RCC 7860 (cell line): ENCODE measurements around the gene FAM227A.
A peak's percentile ranks its signal among the peaks of the same experiment; 100 is the strongest.
"Not testable (repeated sequence)": the region's sequence is repeated elsewhere in the genome, so short reads cannot be mapped to it uniquely, and the experiment has no call there.

ENCODE experiments used
- DNase-seq: peaks from one replicate; pipeline ENCODE4 v3.0.0-alpha.2; 2015; ENCODE audit warnings: low spot score
- FAIRE-seq: peaks from 2 replicates; lab custom pipeline; 2012; peaks lifted over from hg19 to GRCh38; lab: Jason Lieb, UNC

Gene FAM227A

DNA sequence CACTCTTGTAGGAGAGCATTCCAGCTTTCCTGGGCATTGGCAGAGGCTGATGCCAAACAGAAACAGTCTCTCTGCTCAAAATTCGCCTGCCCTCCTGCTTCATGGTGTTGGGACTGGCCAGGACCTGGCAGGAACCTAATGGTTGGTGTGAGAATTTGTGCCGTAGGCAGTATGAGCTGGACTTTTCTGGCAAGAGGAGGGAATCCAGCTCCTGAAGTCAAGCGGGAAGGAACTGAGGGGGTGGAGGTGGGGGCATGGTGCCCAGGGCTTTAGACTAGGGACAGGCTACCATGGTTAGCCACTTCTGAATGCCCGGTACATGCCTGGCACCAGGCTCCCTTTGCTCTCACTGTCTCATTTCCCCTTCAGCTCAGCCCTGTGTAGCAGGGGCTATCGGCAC, 18.7 kb upstream of the FAM227A start:
- DNase-seq (no peak), FAIRE-seq (no peak)

- no peak for DNase-seq
- FAIRE-seq, result no peak
Measured at GRCh38 chr22:38657045-38657909, 1.1 kb upstream of the FAM227A start.

GRCh38 chr22:38655519-38656255, 505 bp downstream of the FAM227A start:
- FAIRE-seq (no peak), DNase-seq (no peak)

DNA sequence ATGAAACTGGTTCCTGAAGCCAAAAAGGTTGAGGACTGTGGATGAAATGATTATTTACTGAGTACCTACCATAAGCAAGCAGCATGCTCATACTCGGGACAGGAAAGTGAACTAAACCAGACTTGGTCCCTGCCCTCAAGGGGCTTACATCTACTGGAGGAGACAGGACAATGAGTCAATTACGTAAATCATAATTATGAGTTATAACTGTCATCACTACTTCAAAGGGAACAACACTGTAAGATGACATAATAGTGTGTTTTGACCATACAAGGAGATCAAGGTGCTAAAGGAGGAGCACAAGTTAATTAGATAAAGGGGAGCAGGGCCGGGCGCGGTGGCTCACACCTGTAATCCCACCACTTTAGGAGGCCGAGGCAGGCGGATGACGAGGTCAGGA, 2.5 kb downstream of the FAM227A start:
- FAIRE-seq, result no peak

GRCh38 chr22:38652859-38653258, 3.3 kb downstream of the FAM227A start:
- DNase-seq, result no peak
- no peak for FAIRE-seq

More for the DNA sequence above, 2.5 kb downstream of the FAM227A start:
- DNase-seq, result no peak

DNA sequence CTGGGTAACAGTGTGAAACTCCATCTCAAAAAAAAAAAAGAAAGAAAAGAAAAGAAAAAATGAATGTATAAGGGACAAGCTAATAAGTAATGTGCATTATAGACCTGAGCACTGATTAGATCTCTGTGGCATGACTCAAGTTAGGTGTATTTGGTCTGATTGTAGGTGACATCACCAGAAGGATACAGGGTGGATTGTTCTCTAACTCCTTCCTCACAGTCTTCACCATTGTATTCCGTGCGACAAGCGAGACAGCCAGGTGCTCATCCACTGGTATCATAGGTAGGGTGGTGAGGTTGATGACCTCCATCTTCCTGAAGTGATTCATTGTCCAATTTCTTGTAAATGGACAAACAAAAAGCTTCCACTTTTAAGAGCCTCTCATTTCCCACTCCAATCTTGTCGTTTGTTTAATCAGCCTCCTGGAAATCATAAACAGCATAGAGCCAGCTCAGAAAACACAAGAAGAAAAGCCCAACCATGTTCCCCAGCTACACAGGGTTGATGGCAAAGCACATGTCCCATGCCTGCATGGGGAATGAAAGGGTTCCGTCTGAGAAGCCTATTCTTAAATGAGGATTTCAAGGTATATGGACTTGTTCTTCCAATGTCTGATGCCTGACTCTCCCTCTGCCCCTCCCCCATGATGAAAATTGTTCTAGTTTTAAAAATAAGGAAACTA, 6.2 kb downstream of the FAM227A start:
- no peak for FAIRE-seq
- DNase-seq, result no peak

DNA sequence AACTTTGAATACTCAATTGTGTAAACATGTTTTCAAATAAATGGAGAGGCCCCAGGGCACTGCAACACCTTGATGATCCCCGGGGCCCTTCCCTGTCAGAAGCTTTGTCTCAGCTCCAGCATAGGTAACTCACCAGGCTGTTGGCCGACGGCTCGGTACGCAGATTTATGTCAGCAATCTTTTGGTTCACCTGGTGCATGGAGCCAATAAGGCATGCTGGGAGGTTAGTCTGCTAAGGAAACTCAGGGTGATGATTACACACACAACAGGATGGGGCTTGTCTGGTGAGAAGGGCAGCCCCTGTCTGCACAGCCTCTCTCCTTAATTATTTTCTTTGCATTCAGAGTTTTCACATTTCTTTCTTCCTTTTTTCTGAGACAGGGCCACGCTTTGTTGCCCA, 10.8 kb downstream of the FAM227A start:
- FAIRE-seq (no peak), DNase-seq (no peak)

DNA sequence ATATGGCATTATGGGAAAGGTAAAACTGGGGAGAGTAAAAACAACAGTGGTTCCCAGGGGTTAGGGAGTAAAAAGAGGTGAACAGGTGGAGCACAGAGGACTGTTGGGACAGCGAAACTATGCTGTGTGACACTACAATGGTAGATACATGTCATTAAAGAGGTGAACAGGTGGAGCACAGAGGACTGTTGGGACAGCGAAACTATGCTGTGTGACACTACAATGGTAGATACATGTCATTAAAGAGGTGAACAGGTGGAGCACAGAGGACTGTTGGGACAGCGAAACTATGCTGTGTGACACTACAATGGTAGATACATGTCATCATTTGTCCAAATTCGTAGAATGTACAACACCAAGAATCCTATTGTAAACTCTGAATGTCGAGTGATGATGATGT, 11.9 kb downstream of the FAM227A start:
- FAIRE-seq, DNase-seq: not testable (repeated sequence)

- FAIRE-seq, result no peak
- DNase-seq, result no peak
Measured at GRCh38 chr22:38641476-38642040, 14.6 kb downstream of the FAM227A start.

- FAIRE-seq (no peak), DNase-seq (no peak)
Measured at GRCh38 chr22:38638728-38639127, 17.5 kb downstream of the FAM227A start.

DNA sequence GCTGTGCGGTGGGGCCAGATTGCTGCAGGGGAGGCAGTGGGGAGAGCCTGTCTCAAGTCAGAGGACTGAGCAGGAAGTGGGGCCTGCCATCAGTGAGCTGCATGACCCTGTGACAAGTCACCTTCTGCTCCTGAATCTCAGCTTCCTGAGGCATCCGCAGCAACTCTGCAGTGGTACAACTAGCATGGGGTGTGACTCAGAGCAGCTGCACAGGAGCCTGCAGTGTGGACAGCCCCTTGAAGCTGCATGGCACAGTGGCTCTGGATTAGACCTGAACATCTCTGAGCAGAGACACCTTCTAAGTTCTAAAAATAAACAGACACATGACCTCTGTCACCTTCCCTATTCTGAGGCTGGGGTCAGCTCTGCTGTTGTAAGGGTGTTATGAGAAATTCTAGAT, 18.0 kb downstream of the FAM227A start:
- DNase-seq (no peak), FAIRE-seq (no peak)

GRCh38 chr22:38632528-38632927, 23.7 kb downstream of the FAM227A start:
- FAIRE-seq (no peak), DNase-seq (no peak)

DNA sequence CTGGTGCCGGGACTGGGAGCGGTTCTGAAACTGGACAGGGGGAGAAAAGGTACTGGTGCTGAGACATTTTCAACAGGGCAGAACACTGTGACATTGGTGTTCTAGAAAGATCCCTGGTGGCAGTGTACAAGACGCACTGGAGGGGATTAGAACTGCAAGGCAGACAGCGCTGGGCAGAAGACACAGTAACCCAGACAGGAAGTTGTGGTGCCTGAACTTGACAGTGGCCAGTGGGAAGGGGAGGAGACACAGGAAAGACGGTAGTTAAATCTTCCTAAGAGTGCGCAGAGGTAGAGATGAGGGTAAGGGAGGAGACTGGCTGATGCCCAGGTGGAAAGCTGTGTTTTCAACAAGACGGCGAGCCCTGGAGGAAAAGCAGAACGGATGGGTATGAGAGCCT, 24.5 kb downstream of the FAM227A start:
- FAIRE-seq (no peak), DNase-seq (no peak)

- DNase-seq (no peak), FAIRE-seq (no peak)
Measured at GRCh38 chr22:38629108-38629507, 27.1 kb downstream of the FAM227A start.

DNA sequence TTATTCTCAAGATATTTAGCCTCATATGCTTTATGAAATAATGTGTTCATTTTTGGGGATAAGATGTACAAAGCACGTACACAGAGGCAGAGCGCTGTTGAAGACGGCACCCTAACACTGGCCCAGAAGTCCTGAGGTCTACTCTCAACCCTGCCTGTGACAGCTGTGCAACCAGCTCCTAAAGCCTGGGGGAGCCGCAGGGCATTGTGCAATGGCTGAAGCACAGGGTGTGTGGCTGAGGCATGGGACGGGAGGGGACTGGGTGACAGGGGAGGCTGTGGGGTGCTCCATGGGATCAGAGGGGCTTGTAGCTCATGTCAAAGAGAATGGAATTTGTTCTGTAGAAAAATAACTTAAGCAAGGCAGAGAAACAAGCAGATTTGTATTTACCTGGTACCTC, 27.7 kb downstream of the FAM227A start:
- FAIRE-seq, result no peak
- DNase-seq, result no peak

DNA sequence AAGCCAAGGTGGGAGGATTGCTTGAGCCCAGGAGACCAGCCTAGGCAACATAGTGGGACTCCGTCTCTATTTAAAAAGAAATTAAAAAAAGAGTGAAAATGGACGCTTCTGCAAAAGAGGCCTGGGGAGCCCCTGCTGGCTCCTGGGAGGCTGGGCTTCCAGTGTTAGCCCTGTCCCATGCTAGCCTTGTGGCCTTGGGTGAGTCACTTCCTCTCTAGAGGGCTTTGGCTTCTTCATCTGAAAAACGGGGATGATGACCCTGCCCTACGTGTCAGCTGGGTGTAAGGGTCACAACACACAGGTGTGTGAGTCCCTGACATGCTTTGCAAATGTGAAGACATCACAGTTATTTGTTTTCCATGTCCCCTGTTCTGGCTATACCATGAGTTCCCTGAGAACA, 32.8 kb downstream of the FAM227A start:
- FAIRE-seq (no peak), DNase-seq (peak; percentile 32)

- FAIRE-seq, result no peak
Measured at GRCh38 chr22:38618682-38619081, 37.5 kb downstream of the FAM227A start.

GRCh38 chr22:38618258-38618657, 37.9 kb downstream of the FAM227A start:
- FAIRE-seq (no peak), DNase-seq (no peak)

More at GRCh38 chr22:38618682-38619081, 37.5 kb downstream of the FAM227A start:
- no peak for DNase-seq

- not testable (repeated sequence) for FAIRE-seq
Measured at GRCh38 chr22:38615064-38615405, 41.2 kb downstream of the FAM227A start.

GRCh38 chr22:38614332-38615063, 41.7 kb downstream of the FAM227A start:
- DNase-seq (no peak), FAIRE-seq (no peak)

More at GRCh38 chr22:38615064-38615405, 41.2 kb downstream of the FAM227A start:
- not testable (repeated sequence) for DNase-seq
